Caco-2 (cell line): Measurements from ENCODE around the gene ZSWIM4. TPM values are rescaled to one million over a fixed set of nuclear protein-coding genes. Genes with fewer than 3 reads are reported as not detected.

Experiments
- BruUV-seq: library from RNA; stranded (reverse); fragments of 400-500 nt; replicated peaks from 2 replicates; lab custom pipeline; 2021; lab: Mats Ljungman, UMichigan
- CTCF ChIA-PET: fragments of 300-600 bp; sonication (Branson Sonifier 250); formaldehyde crosslinking; loops from one replicate; lab custom pipeline; 2022; ENCODE audit warnings: antibody characterized with exemption; lab: Charles Lee
- POLR2A ChIA-PET: fragments of 300-600 bp; sonication (Branson Sonifier 250); formaldehyde crosslinking; loops from one replicate; lab custom pipeline; 2022; ENCODE audit warnings: antibody characterized with exemption; lab: Charles Lee
- DNase-seq, 2 experiments: peaks; one replicate each; pipeline versions ENCODE4 v3.0.0 to v3.0.0-alpha.2; 2020 to 2022
- H3K27me3 ChIP-seq: replicated peaks from 2 replicates; pipeline ENCODE4 v1.6.0; 2011; ENCODE audit warnings: low read length; ENCODE audit not compliant: control insufficient read depth, insufficient read depth
- H3K36me3 ChIP-seq: 2 replicates; pipeline ENCODE4 v1.5.1; 2011; ENCODE audit warnings: low read length; ENCODE audit not compliant: control insufficient read depth, insufficient read depth
- H3K4me1 ChIP-seq: fragments of 250-450 bp; sonication (Bioruptor Pico); 2 replicates; pipeline ENCODE4 v1.5.1; 2020; ENCODE audit warnings: mild to moderate bottlenecking
- H3K4me3 ChIP-seq: 2 replicates; pipeline ENCODE4 v1.5.1; 2011; ENCODE audit warnings: low read depth, mild to moderate bottlenecking, control low read depth, low read length
- H3K9me3 ChIP-seq: fragments of 250-450 bp; sonication (Bioruptor Pico); 2 replicates; pipeline ENCODE4 v1.5.1; 2020; ENCODE audit warnings: mild to moderate bottlenecking, moderate library complexity
- H3K27ac Mint-ChIP-seq: one replicate; pipeline ENCODE4 v1.8.0; 2022; ENCODE audit warnings: mixed read lengths; ENCODE audit not compliant: unreplicated experiment
- H3K27me3 Mint-ChIP-seq: one replicate; pipeline ENCODE4 v1.8.0; 2022; ENCODE audit warnings: mixed read lengths; ENCODE audit not compliant: insufficient read depth, unreplicated experiment
- H3K36me3 Mint-ChIP-seq: one replicate; pipeline ENCODE4 v1.8.0; 2022; ENCODE audit warnings: mild to moderate bottlenecking, mixed read lengths; ENCODE audit not compliant: insufficient read depth, unreplicated experiment
- H3K4me1 Mint-ChIP-seq: one replicate; pipeline ENCODE4 v1.8.0; 2022; ENCODE audit warnings: low read depth, mixed read lengths; ENCODE audit not compliant: unreplicated experiment
- H3K4me3 Mint-ChIP-seq: one replicate; pipeline ENCODE4 v1.8.0; 2022; ENCODE audit warnings: mild to moderate bottlenecking, moderate library complexity, mixed read lengths; ENCODE audit not compliant: unreplicated experiment
- H3K9me3 Mint-ChIP-seq: one replicate; pipeline ENCODE4 v1.8.0; 2022; ENCODE audit warnings: mixed read lengths; ENCODE audit not compliant: unreplicated experiment
- CTCF ChIP-seq, 2 experiments: fragments of 200-600 bp in 1 of 2; IDR thresholded peaks; 1 replicate in 1 of 2; 2 replicates in 1 of 2; pipeline versions ENCODE4 v1.5.1 to v1.8.0; 2011 to 2022; ENCODE audit warnings: antibody characterized with exemption in 1 of 2, control low read depth in 1 of 2, inconsistent platforms in 1 of 2, low read depth in 1 of 2, low read length in 1 of 2, mild to moderate bottlenecking in 1 of 2, moderate library complexity in 1 of 2; ENCODE audit not compliant: insufficient read depth in 1 of 2, severe bottlenecking in 1 of 2, unreplicated experiment in 1 of 2
- intact Hi-C: fragments of 100-400 bp; cut with micrococcal nuclease; formaldehyde crosslinking; loops from one replicate; pipeline ENCODE4 v1.10.0; 2022; ENCODE audit not compliant: unreplicated experiment
- total RNA-seq: library from RNA; stranded (reverse); gene quantifications from 2 replicates; pipeline ENCODE4 v1.2.3, GENCODE V29; 2022

The ZSWIM4 gene
- total RNA-seq, 1 experiment from 2014 or later, result 4.0 TPM

GRCh38 chr19:13856497-13856896 is 61.3 kb downstream of the ZSWIM4 start:
- POLR2A ChIA-PET, result interaction anchor here (0.5 to 0.6 kb wide), 2 partner anchors 12 to 138 kb away, joined by 3 to 13 read pairs; no protein-coding TSS in a partner anchor
- CTCF ChIA-PET, result no interaction called here
- TF ChIP-seq CTCF (IDR thresholded peaks at IDR 0.05; ENCODE audit: insufficient read depth in 1 of 2, low read depth in 1 of 2, low read length in 1 of 2, severe bottlenecking in 1 of 2, unreplicated experiment in 1 of 2), result no peak
- Histone ChIP-seq H3K4me3 (no peak overlapping the region), H3K9me3 (no peaks in the 10 kb centered on the region), H3K4me1 (peaks cover 37% of the 10 kb centered on the region), H3K36me3 (no peaks in the 10 kb centered on the region), H3K27me3 (no peaks in the 10 kb centered on the region)
- Mint-ChIP-seq H3K36me3 (peaks cover under 1% of the 10 kb centered on the region), H3K4me1 (peaks cover 16% of the 10 kb centered on the region), H3K27me3 (no peaks in the 10 kb centered on the region), H3K4me3 (no peak overlapping the region), H3K27ac (no peak overlapping the region), H3K9me3 (no peaks in the 10 kb centered on the region)
- intact Hi-C loops, result no loop called here
- no peak for DNase-seq
- no TSS peak for BruUV-seq

GRCh38 chr19:13859361-13859880 is 64.2 kb downstream of the ZSWIM4 start:
- BruUV-seq, result no TSS peak
- Mint-ChIP-seq H3K27ac (peak overlapping the region; percentile 95), H3K9me3 (no peaks in the 10 kb centered on the region), H3K4me1 (peaks cover 24% of the 10 kb centered on the region), H3K27me3 (no peaks in the 10 kb centered on the region), H3K36me3 (peaks cover 8% of the 10 kb centered on the region), H3K4me3 (no peak overlapping the region)
- DNase-seq, result no peak
- Histone ChIP-seq H3K4me1 (peaks cover 17% of the 10 kb centered on the region), H3K36me3 (no peaks in the 10 kb centered on the region), H3K27me3 (no peaks in the 10 kb centered on the region), H3K4me3 (no peak overlapping the region), H3K9me3 (no peaks in the 10 kb centered on the region)
- POLR2A ChIA-PET, result interaction anchor here (4.7 kb wide), 1 partner anchor 12 kb away, joined by 44 read pairs; no protein-coding TSS in a partner anchor
- intact Hi-C loops, result no loop called here
- CTCF ChIA-PET, result no interaction called here
- no peak for TF ChIP-seq CTCF (IDR thresholded peaks at IDR 0.05; ENCODE audit: insufficient read depth in 1 of 2, low read depth in 1 of 2, low read length in 1 of 2, severe bottlenecking in 1 of 2, unreplicated experiment in 1 of 2)

GRCh38 chr19:13860679-13861391 is 65.6 kb downstream of the ZSWIM4 start:
- DNase-seq, result no peak
- POLR2A ChIA-PET, result interaction anchor here (0.6 to 4.7 kb wide), 3 partner anchors 8 to 97 kb away, joined by 3 to 44 read pairs (median 15); partner anchors contain the start of gene MRI1
- Histone ChIP-seq H3K27me3 (no peaks in the 10 kb centered on the region), H3K4me3 (no peak overlapping the region), H3K4me1 (peaks cover 17% of the 10 kb centered on the region), H3K36me3 (no peaks in the 10 kb centered on the region), H3K9me3 (no peaks in the 10 kb centered on the region)
- Mint-ChIP-seq H3K4me1 (peaks cover 24% of the 10 kb centered on the region), H3K9me3 (no peaks in the 10 kb centered on the region), H3K4me3 (no peak overlapping the region), H3K27me3 (no peaks in the 10 kb centered on the region), H3K36me3 (peaks cover 8% of the 10 kb centered on the region), H3K27ac (peak overlapping the region; percentile 95)
- CTCF ChIA-PET, result interaction anchor here (0.6 to 2.2 kb wide), 5 partner anchors 24 to 186 kb away, joined by 4 to 26 read pairs (median 4); no protein-coding TSS in a partner anchor
- no TSS peak for BruUV-seq
- intact Hi-C loops, result no loop called here
- no peak for TF ChIP-seq CTCF (IDR thresholded peaks at IDR 0.05; ENCODE audit: insufficient read depth in 1 of 2, low read depth in 1 of 2, low read length in 1 of 2, severe bottlenecking in 1 of 2, unreplicated experiment in 1 of 2)
